ENCODE results near the gene ZSCAN12. TPM values are rescaled to one million over a fixed set of nuclear protein-coding genes. Genes with fewer than 3 reads are reported as not detected.

Gene ZSCAN12
- total and polyA plus RNA-seq, 10 of the 15 experiments (the other 5 are each of a cell fraction or from before 2014, with no cell fraction given), result 1.2 to 12.2 (median 7.4) TPM

- WGBS (ENCODE audit: insufficient coverage, insufficient replicate concordance, low lambda C conversion rate, missing lambda C conversion rate), result 93% methylated on average over 2 of the region's 2 CpGs
- DNase-seq (ENCODE audit: low read depth, low spot score) (no peak), FAIRE-seq (no peak), ATAC-seq (no peak)
- in situ Hi-C loops (cut with MboI) (loop anchor here (25.0 kb wide), 1 partner anchor 1189 kb away; no protein-coding TSS in a partner anchor), intact Hi-C loops (cut with micrococcal nuclease; ENCODE audit: unreplicated experiment) (loop anchor here (5.0 to 10.0 kb wide), 3 partner anchors 124 to 1187 kb away; partner anchors contain the start of gene ZSCAN9)
- Histone ChIP-seq H3K9me3 (replicated peaks; ENCODE audit: control insufficient read depth, insufficient read depth, low read length) (no peaks in the 10 kb centered on the region; the same call in 2 of the 3 replicates), H3K4me2 (ENCODE audit: control insufficient read depth, insufficient read depth) (peak overlapping the region; percentile 90; the same call in 1 of the 2 replicates), H3K9ac (ENCODE audit: control insufficient read depth, insufficient read depth, low read length) (no peak overlapping the region), H3K4me1 (ENCODE audit: control insufficient read depth, insufficient read depth, low read length) (peaks cover 3% of the 10 kb centered on the region; the same call in 1 of the 2 replicates), H4K20me1 (ENCODE audit: control insufficient read depth, insufficient read depth) (no peaks in the 10 kb centered on the region), H3K36me3 (ENCODE audit: control insufficient read depth in 2 of 2, insufficient read depth in 2 of 2, low read length in 1 of 2) (no peaks in the 10 kb centered on the region), H3K27me3 (replicated peaks in 1 of 2; ENCODE audit: control insufficient read depth in 2 of 2, insufficient read depth in 2 of 2, low read length in 1 of 2) (no peaks in the 10 kb centered on the region), H3K79me2 (ENCODE audit: control insufficient read depth, insufficient read depth, low read length) (peaks cover 17% of the 10 kb centered on the region), H3K4me3 (no peak overlapping the region), H2AFZ (ENCODE audit: control insufficient read depth, low read depth, low read length) (no peak overlapping the region), H3K27ac (ENCODE audit: control insufficient read depth, insufficient read depth) (no peak overlapping the region)
- POLR2A ChIA-PET, result no interaction called here
- RAD21 ChIA-PET (ENCODE audit: unreplicated experiment), result interaction anchor here (1.4 kb wide), 1 partner anchor 16 kb away, joined by 3 read pairs; no protein-coding TSS in a partner anchor
- SMC1A ChIA-PET (ENCODE audit: uncharacterized antibody, unreplicated experiment), result interaction anchor here (2.0 to 3.9 kb wide), 2 partner anchors 31 to 85 kb away, joined by 11 to 19 read pairs; partner anchors contain the start of gene ZSCAN26
- BruUV-seq (replicated peaks), result no TSS peak
- TF ChIP-seq SIN3A (IDR thresholded peaks at IDR 0.05; ENCODE audit: low read depth, low read length) (no peak), HCFC1 (IDR thresholded peaks at IDR 0.05; ENCODE audit: low read length) (no peak), BCL11A (IDR thresholded peaks at IDR 0.05; ENCODE audit: low read depth, low read length) (no peak), ZNF622 (IDR thresholded peaks at IDR 0.05) (no peak; the same call in 1 of the 2 replicates), PML (IDR thresholded peaks at IDR 0.05; ENCODE audit: low read length) (no peak), TARDBP (IDR thresholded peaks at IDR 0.05; ENCODE audit: borderline replicate concordance) (no peak), E4F1 (IDR thresholded peaks at IDR 0.05; ENCODE audit: borderline replicate concordance, partially characterized antibody) (no peak), ZBTB11 (CRISPR knock-in tag; IDR thresholded peaks at IDR 0.05) (no peak), YBX1 (IDR thresholded peaks at IDR 0.05) (no peak), RBBP5 (conservative IDR thresholded peaks at IDR 0.05) (no peak), STAT3 (IDR thresholded peaks at IDR 0.05; ENCODE audit: low read depth, low read length) (no peak)
- CTCF ChIA-PET, result interaction anchor here (0.9 to 5.3 kb wide), 4 partner anchors 14 to 533 kb away, joined by 3 to 50 read pairs (median 4); partner anchors contain the start of genes ZKSCAN4 and ZSCAN31
These were observed 48.0 kb downstream of the ZSCAN12 start for GRCh38 chr6:28351493-28351925.

Measured in GM12878 (cell line).